KMS-11 (cell line): ENCODE measurements around the gene ZNF185.

Experiments used
- H2AFZ ChIP-seq: fragments of 200-600 bp; sonication (generic); 2 replicates; pipeline ENCODE4 v1.6.1; 2016; ENCODE audit warnings: antibody characterized with exemption, mixed run types, low read depth
- H3K27ac ChIP-seq: fragments of 200-600 bp; sonication (generic); 2 replicates; pipeline ENCODE4 v1.6.1; 2016; ENCODE audit warnings: mild to moderate bottlenecking, mixed run types
- H3K27me3 ChIP-seq: fragments of 200-600 bp; sonication (generic); 2 replicates; pipeline ENCODE4 v1.6.1; 2017; ENCODE audit warnings: mild to moderate bottlenecking, low read depth, mixed run types, moderate library complexity; ENCODE audit not compliant: insufficient read depth
- H3K36me3 ChIP-seq: fragments of 200-600 bp; sonication (generic); 2 replicates; pipeline ENCODE4 v1.6.1; 2017; ENCODE audit warnings: mild to moderate bottlenecking, mixed run types; ENCODE audit not compliant: insufficient read depth
- H3K4me1 ChIP-seq: fragments of 200-600 bp; sonication (generic); 2 replicates; pipeline ENCODE4 v1.6.1; 2016; ENCODE audit warnings: mild to moderate bottlenecking, low read depth, mixed run types; ENCODE audit not compliant: poor library complexity, severe bottlenecking
- H3K4me2 ChIP-seq: fragments of 200-600 bp; sonication (generic); 2 replicates; pipeline ENCODE4 v1.7.0; 2016; ENCODE audit warnings: mild to moderate bottlenecking, mixed run types
- H3K4me3 ChIP-seq: fragments of 200-600 bp; sonication (generic); IDR thresholded peaks from 2 replicates; pipeline ENCODE4 v1.6.1; 2017; ENCODE audit warnings: low read depth, low read length, mixed read lengths; ENCODE audit not compliant: insufficient read depth
- H3K79me2 ChIP-seq: fragments of 200-600 bp; sonication (generic); 2 replicates; pipeline ENCODE4 v1.6.1; 2016; ENCODE audit warnings: low read depth, mixed run types; ENCODE audit not compliant: insufficient read depth
- H3K9ac ChIP-seq: fragments of 200-600 bp; sonication (generic); 2 replicates; pipeline ENCODE4 v1.6.1; 2016; ENCODE audit warnings: mild to moderate bottlenecking, mixed run types
- H4K20me1 ChIP-seq: fragments of 200-600 bp; sonication (generic); 2 replicates; pipeline ENCODE4 v1.6.1; 2016; ENCODE audit warnings: mild to moderate bottlenecking, mixed run types; ENCODE audit not compliant: insufficient read depth
- CTCF ChIP-seq: fragments of 200-600 bp; sonication (generic); conservative IDR thresholded peaks from 2 replicates; pipeline ENCODE4 v1.6.1; 2017; ENCODE audit warnings: low read depth, mild to moderate bottlenecking, antibody characterized with exemption, low read length, moderate library complexity, mixed read lengths

Gene ZNF185

GRCh38 chrX:152946681-152947080 is 48.8 kb downstream of the ZNF185 start:
- Histone ChIP-seq H3K4me2 (no peak overlapping the region), H3K79me2 (no peaks in the 10 kb centered on the region), H4K20me1 (no peaks in the 10 kb centered on the region), H2AFZ (no peak overlapping the region), H3K27ac (no peak overlapping the region), H3K36me3 (no peaks in the 10 kb centered on the region), H3K4me1 (no peaks in the 10 kb centered on the region), H3K9ac (no peak overlapping the region), H3K27me3 (no peaks in the 10 kb centered on the region), H3K4me3 (no peak overlapping the region)
- TF ChIP-seq CTCF: no peak
